Measurements from ENCODE around the gene SFXN1. TPM values are rescaled to one million over a fixed set of nuclear protein-coding genes. Genes with fewer than 3 reads are reported as not detected.

SFXN1 gene
- total and polyA plus RNA-seq, 12 donors = 10.1 to 142 (median 57.6) TPM

GRCh38 chr5:175520873-175521272 is 42.5 kb downstream of the SFXN1 start:
- DNase-seq = no peak
- Histone ChIP-seq H3K27me3 (no peaks in the 10 kb centered on the region), H3K27ac (no peak overlapping the region), H3K36me3 (replicated peaks in 1 of 2) (peaks cover 0 to 35% of the 10 kb centered on the region in 2 donors), H3K4me1 (replicated peaks in 1 of 2) (no peaks in the 10 kb centered on the region), H3K4me3 (no peak overlapping the region), H3K9me3 (replicated peaks in 1 of 3) (no peaks in the 10 kb centered on the region)
- TF ChIP-seq POLR2A (IDR thresholded peaks at IDR 0.05) (no peak), CTCF (IDR thresholded peaks at IDR 0.05) (no peak)
- WGBS, 4 donors = 93 to 100% (median 95%) methylated on average over 2 of the region's 2 CpGs
- intact Hi-C loops (cut with DNase I) = no loop called here

GRCh38 chr5:175521313-175521833 is 43.0 kb downstream of the SFXN1 start:
- Histone ChIP-seq H3K4me1 (replicated peaks in 1 of 2) (no peaks in the 10 kb centered on the region), H3K27ac (no peak overlapping the region), H3K9me3 (replicated peaks in 1 of 3) (no peaks in the 10 kb centered on the region), H3K36me3 (replicated peaks in 1 of 2) (peaks cover 0 to 32% of the 10 kb centered on the region in 2 donors), H3K4me3 (no peak overlapping the region), H3K27me3 (no peaks in the 10 kb centered on the region)
- no peak for DNase-seq
- intact Hi-C loops (cut with DNase I) = no loop called here
- 90 to 99% (median 94%) methylated on average over 4 of the region's 4 CpGs for WGBS, 4 donors
- no peak for TF ChIP-seq POLR2A (IDR thresholded peaks at IDR 0.05)
- TF ChIP-seq CTCF (IDR thresholded peaks at IDR 0.05) = no peak

- Histone ChIP-seq H3K27me3 (no peaks in the 10 kb centered on the region), H3K9me3 (replicated peaks in 1 of 3) (no peaks in the 10 kb centered on the region), H3K4me1 (replicated peaks in 1 of 2) (no peaks in the 10 kb centered on the region), H3K27ac (no peak overlapping the region), H3K4me3 (no peak overlapping the region), H3K36me3 (replicated peaks in 1 of 2) (peaks cover 0 to 38% of the 10 kb centered on the region in 2 donors)
- intact Hi-C loops (cut with DNase I) = no loop called here
- no peak for DNase-seq
- TF ChIP-seq POLR2A (IDR thresholded peaks at IDR 0.05) (no peak), CTCF (IDR thresholded peaks at IDR 0.05) (no peak)
Measured at GRCh38 chr5:175523292-175523691, 44.9 kb downstream of the SFXN1 start.

- TF ChIP-seq POLR2A (IDR thresholded peaks at IDR 0.05) = no peak
- TF ChIP-seq CTCF (IDR thresholded peaks at IDR 0.05) = no peak
- Histone ChIP-seq H3K27ac (no peak overlapping the region), H3K27me3 (no peaks in the 10 kb centered on the region), H3K4me1 (replicated peaks in 1 of 2) (no peaks in the 10 kb centered on the region), H3K9me3 (replicated peaks in 1 of 3) (no peaks in the 10 kb centered on the region), H3K36me3 (replicated peaks in 1 of 2) (peaks cover 0 to 32% of the 10 kb centered on the region in 2 donors), H3K4me3 (no peak overlapping the region)
- WGBS, 4 donors = 88 to 100% (median 93%) methylated on average over 1 of the region's 1 CpG
- DNase-seq = no peak
- intact Hi-C loops (cut with DNase I) = no loop called here
Measured at GRCh38 chr5:175524211-175524610, 45.9 kb downstream of the SFXN1 start.

Data from adrenal gland (tissue), 12 donors.